ELR (cell line): ENCODE measurements around the gene KLHL2.
"Not testable (repeated sequence)": the region's sequence is repeated elsewhere in the genome, so short reads cannot be mapped to it uniquely, and the experiment has no call there.

Experiments
- DNase-seq: peaks from one replicate; pipeline ENCODE4 v3.0.0-alpha.2; 2015; ENCODE audit warnings: low read depth

KLHL2 gene

DNA sequence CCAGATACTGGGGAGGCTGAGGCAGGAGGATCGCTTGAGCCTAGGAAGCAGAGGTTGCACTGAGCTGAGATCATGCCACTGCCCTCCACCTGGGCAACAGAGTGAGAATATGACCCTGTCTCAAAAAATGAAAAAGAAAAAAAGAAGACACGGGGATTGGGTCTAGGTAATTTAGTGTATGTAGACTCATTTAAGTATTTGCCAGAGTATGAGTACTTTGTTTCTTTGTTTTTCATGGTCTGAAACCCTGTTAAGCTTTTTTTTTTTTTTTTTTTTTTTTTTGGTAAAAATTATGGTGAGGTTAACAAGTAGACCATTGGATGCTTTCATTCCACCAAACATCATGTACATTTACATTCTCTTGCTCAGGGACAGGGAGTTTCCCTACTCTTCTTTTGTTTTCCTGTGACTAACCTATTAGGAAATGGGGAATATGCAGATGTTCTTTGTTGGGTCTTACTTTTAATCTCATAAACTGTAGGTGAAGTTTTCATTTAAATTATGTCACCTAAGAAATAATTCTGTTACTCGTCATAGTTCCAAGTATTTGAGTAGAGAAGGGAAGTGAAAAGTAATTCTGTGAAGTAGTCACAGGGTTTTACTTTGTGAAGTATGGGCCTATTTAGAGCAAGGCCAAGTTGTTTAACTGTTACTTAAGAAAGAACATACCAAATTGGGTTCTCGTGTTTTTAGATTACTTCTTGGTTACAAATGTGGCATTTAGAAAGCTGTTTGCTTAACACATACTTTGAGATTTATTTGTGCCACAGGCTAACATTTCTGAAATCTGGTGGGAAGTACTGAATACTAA is 25.5 kb downstream of the KLHL2 start:
- not testable (repeated sequence) for DNase-seq

- DNase-seq: no peak
Measured at GRCh38 chr4:165234766-165235165, 27.4 kb downstream of the KLHL2 start.

DNA sequence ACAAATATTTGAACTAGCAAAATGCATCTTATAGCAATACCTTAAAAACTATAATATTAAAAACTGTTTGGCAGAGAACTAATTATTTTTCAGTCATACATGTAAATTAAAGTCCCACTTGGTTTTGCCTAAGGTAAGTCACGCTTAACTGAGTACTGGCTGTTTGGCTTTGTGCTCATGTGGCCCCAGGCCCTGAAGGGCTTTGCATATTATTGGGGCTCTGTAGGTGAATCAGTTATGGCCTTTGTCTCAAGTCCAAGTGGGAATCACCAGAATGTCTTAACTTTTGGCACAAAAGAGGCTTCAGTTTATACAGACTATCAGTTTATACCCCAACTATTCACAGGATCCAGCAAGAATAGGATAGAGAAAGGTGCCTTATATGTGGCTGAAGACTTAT is 29.5 kb downstream of the KLHL2 start:
- DNase-seq: not testable (repeated sequence)

DNA sequence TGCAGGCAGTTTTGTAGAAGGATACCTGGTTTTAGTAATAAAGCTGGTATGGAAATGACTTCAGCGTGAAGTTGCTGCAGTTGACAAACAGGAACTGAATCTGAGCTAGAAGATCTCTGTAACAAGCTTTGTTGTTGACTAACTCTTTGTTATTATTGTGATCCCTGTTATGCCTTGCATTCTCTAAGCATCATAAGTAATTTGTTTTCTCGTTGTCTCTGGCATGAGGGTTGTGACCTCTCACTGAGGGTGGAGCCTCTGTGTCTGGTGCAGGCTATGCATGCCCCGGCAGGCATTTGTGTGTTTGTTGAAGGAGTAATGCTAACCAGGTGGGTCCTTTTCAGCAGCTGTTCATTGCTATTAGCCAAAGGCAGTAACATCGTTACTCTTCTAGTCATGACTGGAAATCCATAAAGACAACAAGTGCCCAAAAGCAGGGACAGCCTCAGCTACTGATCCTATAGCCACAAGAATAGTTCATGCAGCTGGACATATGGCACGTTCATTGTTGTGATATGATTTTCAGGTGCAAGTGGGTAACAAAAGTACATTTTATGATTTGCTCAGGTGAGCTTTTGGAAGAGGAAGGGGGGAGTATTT is 30.8 kb downstream of the KLHL2 start:
- DNase-seq: not testable (repeated sequence)

DNA sequence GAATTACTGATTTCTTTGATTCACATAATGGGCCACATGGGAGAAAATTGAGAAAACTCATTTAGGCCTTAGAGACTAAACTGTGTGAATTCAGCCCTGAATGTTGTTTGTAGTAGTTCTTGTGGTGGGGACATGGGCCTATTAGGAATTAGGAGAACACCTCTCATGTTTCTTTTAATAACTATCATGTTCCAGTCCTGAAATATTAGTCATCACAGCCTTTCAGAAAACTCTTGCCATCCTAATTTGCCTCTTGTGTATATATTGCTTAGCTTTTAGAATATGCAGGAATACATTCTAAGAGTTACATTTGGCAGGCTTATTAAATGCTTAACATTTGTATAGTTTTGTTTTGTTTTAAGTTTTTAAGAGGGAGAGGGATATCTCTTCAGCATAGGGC is 33.4 kb downstream of the KLHL2 start:
- DNase-seq: not testable (repeated sequence)

- DNase-seq: not testable (repeated sequence)
Measured at GRCh38 chr4:165244148-165244547, 36.8 kb downstream of the KLHL2 start.

DNA sequence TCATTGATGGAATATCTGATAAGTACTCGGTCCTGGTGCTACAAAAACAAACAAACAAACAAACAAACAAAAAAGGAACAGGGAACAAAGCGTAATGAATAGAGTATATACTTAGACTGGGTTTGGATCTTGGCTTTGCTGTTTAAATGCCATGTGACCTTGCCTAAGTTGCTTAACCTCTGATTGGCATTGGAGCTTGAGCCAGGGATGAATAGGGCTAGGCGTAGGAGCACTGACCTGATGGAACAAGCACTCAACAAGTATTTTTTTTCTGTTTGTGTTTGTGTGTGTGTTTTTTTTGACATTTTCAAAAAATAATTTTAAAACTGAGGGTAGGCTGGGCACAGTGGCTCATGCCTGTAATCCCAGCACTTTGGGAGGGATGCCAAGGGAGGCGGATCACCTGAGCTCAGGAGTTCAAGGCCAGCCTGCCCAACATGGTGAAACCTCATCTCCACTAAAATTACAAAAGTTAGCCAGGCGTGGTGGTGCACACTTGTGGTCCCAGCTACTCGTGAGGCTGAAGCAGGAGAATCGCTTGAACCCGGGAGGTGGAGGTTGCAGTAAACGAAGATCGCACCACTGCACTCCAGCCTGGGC is 37.3 kb downstream of the KLHL2 start:
- DNase-seq: not testable (repeated sequence)

DNA sequence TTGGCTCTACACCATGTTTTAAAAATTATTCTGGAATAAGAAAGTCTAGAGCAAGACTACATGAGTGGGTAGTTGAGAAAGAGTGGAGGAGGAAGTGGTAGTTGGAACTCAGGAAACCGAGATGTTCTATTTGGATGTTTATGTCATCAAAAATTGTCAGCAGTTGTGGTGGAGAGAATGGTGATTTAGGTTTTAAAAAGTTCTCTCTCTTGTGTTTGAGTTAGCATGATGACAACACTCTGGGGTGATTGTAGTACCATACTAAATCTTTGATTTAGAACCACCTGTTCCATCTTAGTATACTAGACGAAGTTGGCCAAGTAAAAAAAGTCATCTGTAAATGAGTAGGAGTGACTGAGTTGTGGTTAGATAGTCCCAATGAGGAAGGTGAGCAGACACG is 40.7 kb downstream of the KLHL2 start:
- no peak for DNase-seq

DNA sequence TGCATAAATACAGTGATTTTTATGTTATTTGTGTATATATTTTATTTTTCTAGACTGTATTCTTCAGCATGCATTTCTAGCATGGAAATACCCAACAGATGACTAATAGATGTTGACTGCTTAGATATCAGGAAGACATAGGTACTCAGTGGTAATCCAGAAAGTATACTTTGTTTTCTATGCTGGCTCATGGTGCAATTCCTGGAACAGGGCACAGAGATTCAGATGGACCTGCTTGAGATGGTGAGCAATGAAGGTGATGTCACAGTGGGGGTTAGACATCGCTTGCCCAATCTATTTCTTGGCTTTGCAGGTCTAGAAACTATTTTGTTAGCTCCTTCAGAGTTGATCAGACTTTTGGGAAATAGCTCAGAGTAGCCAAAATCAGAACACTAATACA is 41.5 kb downstream of the KLHL2 start:
- peak; percentile 14 for DNase-seq

GRCh38 chr4:165254771-165255170 is 47.4 kb downstream of the KLHL2 start:
- not testable (repeated sequence) for DNase-seq

- DNase-seq: not testable (repeated sequence)
Measured at GRCh38 chr4:165255439-165255838, 48.1 kb downstream of the KLHL2 start.

DNA sequence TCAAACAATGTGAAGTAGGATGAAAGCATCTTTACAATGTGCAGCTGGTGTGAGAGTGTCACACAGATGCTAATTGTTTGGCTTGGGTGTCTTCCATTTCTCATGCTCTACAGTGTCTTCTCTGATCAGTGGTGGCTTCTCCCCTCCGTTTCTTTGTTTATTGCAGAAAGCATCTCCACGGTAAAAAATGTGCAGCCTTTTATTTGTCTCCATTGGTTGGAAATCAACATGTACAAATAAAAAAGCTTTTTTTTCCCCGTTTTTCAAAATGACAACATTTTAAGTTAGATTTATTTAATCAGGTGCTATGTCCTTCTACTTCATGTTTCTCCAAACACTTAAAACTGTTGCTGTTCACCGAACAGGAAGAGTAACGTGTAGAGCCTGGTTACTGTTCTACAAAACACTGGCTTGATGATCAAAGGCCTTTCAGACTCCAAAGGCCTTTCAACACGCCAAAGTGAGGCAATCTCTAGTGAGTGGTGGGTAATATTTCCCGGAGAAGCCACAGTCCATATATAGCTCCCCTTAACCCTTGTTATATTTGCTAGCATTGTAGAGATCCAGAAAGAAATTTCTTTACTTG is 48.8 kb downstream of the KLHL2 start:
- DNase-seq: not testable (repeated sequence)

DNA sequence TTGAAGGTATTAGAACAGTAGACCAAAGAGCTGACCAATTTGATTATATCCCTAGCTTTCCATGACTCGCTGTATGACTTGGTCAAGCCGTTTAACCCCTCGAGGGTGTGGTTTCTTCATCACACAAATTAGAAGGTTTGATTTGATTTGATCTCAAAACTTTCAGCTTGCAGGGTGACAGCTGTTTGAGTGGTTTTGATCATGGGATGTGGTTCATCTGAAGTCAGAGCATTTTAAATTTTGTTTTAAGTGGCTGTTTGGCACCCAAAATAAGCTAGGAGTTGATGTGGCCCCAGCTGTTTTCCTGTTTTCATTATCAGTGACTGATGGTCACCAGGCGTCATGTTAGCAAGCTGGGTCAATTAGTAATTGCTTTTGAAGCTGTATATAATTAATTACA is 52.4 kb downstream of the KLHL2 start:
- peak; percentile 15 for DNase-seq

- DNase-seq: not testable (repeated sequence)
Measured at GRCh38 chr4:165262306-165262705, 54.9 kb downstream of the KLHL2 start.

- DNase-seq: not testable (repeated sequence)
Measured at GRCh38 chr4:165263466-165263865, 56.1 kb downstream of the KLHL2 start.

DNA sequence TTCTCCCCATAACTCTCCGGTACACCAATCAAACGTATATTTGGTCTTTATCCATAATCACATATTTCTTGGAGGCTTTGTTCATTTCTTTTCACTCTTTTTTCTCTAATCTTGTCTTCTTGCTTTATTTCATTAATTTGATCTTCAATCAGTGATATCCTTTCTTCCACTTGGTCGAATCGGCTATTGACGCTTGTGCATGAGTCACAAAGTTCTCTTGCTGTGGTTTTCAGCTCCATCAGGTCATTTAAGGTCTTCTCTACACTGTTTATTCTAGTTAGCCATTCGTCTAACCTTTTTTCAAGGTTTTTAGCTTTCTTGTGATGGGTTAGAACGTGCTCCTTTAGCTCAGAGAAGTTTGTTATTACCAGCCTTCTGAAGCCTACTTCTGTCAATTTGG is 62.6 kb downstream of the KLHL2 start:
- DNase-seq: not testable (repeated sequence)

DNA sequence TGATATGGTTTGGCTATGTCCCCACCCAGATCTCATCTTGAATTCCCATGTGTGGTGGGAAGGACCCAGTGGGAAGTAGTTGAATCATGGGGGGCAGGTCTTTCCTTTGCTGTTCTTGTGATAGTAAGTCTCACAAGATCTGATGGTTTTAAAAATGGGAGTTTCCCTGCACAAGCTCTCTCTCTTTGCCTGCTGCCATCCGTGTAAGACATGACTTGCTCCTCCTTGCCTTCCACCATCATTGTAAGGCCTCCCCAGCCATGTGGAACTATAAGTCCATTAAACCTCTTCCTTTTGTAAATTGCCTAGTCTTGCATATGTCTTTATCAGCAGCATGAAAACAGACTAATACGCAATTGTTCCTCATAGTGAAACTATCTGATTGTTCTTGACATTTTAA is 66.1 kb downstream of the KLHL2 start:
- not testable (repeated sequence) for DNase-seq

GRCh38 chr4:165275357-165275756 is 68.0 kb downstream of the KLHL2 start:
- DNase-seq: not testable (repeated sequence)

GRCh38 chr4:165279531-165279930 is 72.2 kb downstream of the KLHL2 start:
- not testable (repeated sequence) for DNase-seq

- not testable (repeated sequence) for DNase-seq
Measured at GRCh38 chr4:165284697-165285096, 77.3 kb downstream of the KLHL2 start.

- DNase-seq: not testable (repeated sequence)
Measured at GRCh38 chr4:165286619-165287340, 79.4 kb downstream of the KLHL2 start.

DNA sequence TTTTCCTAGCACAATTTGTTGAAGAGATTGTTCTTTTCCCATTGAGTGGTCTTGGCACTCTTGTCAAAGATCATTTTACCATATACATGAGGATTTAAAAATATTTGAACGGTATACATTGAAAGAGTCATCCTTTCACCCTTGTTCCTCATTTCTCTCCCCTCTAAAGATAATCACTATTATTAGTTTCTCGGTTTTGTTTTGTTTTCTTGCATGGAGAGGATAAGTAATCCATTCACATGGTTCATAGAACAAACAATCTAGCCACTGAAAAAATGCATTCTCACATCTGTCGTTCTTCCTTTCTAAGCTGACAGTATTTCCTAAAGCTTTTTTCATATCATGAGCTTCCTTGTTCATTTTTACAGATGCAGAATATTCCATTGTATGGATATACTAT is 80.9 kb downstream of the KLHL2 start:
- DNase-seq: no peak
